ENCODE results near the gene FRMD4A. TPM values are rescaled to one million over a fixed set of nuclear protein-coding genes. Genes with fewer than 3 reads are reported as not detected.

Gene FRMD4A
- total and polyA plus RNA-seq, 10 of the 15 experiments (the other 5 are each of a cell fraction or from before 2014, with no cell fraction given), result 17.8 to 75.2 (median 39.1) TPM

GRCh38 chr10:14350006-14350405, 19.3 kb upstream of the FRMD4A start:
- no TSS peak for BruUV-seq (replicated peaks)
- SMC1A ChIA-PET (ENCODE audit: uncharacterized antibody, unreplicated experiment), result no interaction called here

More at GRCh38 chr10:14350006-14350405, 19.3 kb upstream of the FRMD4A start:
- no peaks in the 10 kb centered on the region for H3K79me2 ChIP-seq (ENCODE audit: control insufficient read depth, insufficient read depth, low read length)
- TF ChIP-seq KLF5 (IDR thresholded peaks at IDR 0.05; ENCODE audit: partially characterized antibody) (no peak), CTCF (IDR thresholded peaks at IDR 0.05 in 2 of 3, conservative IDR thresholded peaks at IDR 0.05 in 1 of 3; ENCODE audit: control insufficient read depth in 2 of 3, extremely low read depth in 1 of 3, insufficient read depth in 1 of 3, low read depth in 3 of 3, low read length in 3 of 3) (no peak), POLR2A (IDR thresholded peaks at IDR 0.05; ENCODE audit: low read depth, low read length) (no peak), ZBTB33 (IDR thresholded peaks at IDR 0.05) (no peak), HCFC1 (IDR thresholded peaks at IDR 0.05; ENCODE audit: low read length) (no peak), PAX5 (IDR thresholded peaks at IDR 0.05; ENCODE audit: borderline replicate concordance, low read depth, low read length) (no peak), NKRF (conservative IDR thresholded peaks at IDR 0.05) (no peak)
- H3K4me1 ChIP-seq (ENCODE audit: control insufficient read depth, insufficient read depth, low read length), result no peaks in the 10 kb centered on the region
- no peak overlapping the region for H3K9ac ChIP-seq (ENCODE audit: control insufficient read depth, insufficient read depth, low read length)
- no peak for DNase-seq (ENCODE audit: low read depth, low spot score)
- in situ Hi-C loops (cut with MboI), result no loop called here
- ATAC-seq, result no peak
- ChIA-PET RAD21 (ENCODE audit: unreplicated experiment) (no interaction called here), POLR2A (no interaction called here), CTCF (no interaction called here)
- WGBS (ENCODE audit: insufficient coverage, insufficient replicate concordance, low lambda C conversion rate, missing lambda C conversion rate), result 48% methylated on average over 4 of the region's 4 CpGs
- H3K4me2 ChIP-seq (ENCODE audit: control insufficient read depth, insufficient read depth), result no peak overlapping the region
- no peak for FAIRE-seq
- H3K36me3 ChIP-seq (ENCODE audit: control insufficient read depth in 2 of 2, insufficient read depth in 2 of 2, low read length in 1 of 2), result no peaks in the 10 kb centered on the region
- no peak overlapping the region for H2AFZ ChIP-seq (ENCODE audit: control insufficient read depth, low read depth, low read length)
- intact Hi-C loops (cut with micrococcal nuclease; ENCODE audit: unreplicated experiment), result no loop called here
- no peaks in the 10 kb centered on the region for H3K27me3 ChIP-seq (replicated peaks in 1 of 2; ENCODE audit: control insufficient read depth in 2 of 2, insufficient read depth in 2 of 2, low read length in 1 of 2)
- H4K20me1 ChIP-seq (ENCODE audit: control insufficient read depth, insufficient read depth), result no peaks in the 10 kb centered on the region
- H3K9me3 ChIP-seq (replicated peaks; ENCODE audit: control insufficient read depth, insufficient read depth, low read length), result no peaks in the 10 kb centered on the region
- H3K4me3 ChIP-seq, result no peak overlapping the region
- no peak overlapping the region for H3K27ac ChIP-seq (ENCODE audit: control insufficient read depth, insufficient read depth)

All from GM12878 (cell line).